K562 (cell line): ENCODE data around the gene MRPL10. TPM values are rescaled to one million over a fixed set of nuclear protein-coding genes. Genes with fewer than 3 reads are reported as not detected.
A peak's percentile ranks its signal among the peaks of the same experiment; 100 is the strongest.

ENCODE experiments used
- BMI1 ChIP-seq: fragments of 150-350 bp; IDR thresholded peaks from 2 replicates; pipeline ENCODE4 v1.6.1; 2014; ENCODE audit warnings: low read length
- ELF4 ChIP-seq: fragments of 450-650 bp; formaldehyde crosslinking; IDR thresholded peaks from 2 replicates; pipeline ENCODE4 v1.4.0; 2022; ENCODE audit warnings: missing genetic modification characterization
- HNRNPLL ChIP-seq: fragments of 200-400 bp; formaldehyde crosslinking; IDR thresholded peaks from 2 replicates; pipeline ENCODE4 v1.6.1; 2017; ENCODE audit warnings: low read length, low read depth, mild to moderate bottlenecking; ENCODE audit not compliant: poor library complexity, severe bottlenecking
- ZNF174 ChIP-seq: fragments of 250-450 bp; sonication (Bioruptor Pico); IDR thresholded peaks from 2 replicates; pipeline ENCODE4 v1.4.0; 2020; ENCODE audit warnings: mild to moderate bottlenecking
- ZNF436 ChIP-seq: fragments of 250-450, 450-650 bp; sonication (Bioruptor Pico); formaldehyde crosslinking; IDR thresholded peaks from 2 replicates; pipeline ENCODE4 v1.7.0; 2020; ENCODE audit warnings: mild to moderate bottlenecking
- polyA plus RNA-seq, 8 experiments: library from polyadenylated mRNA; depleted of rRNA in 4 of 8; stranded (reverse) in 5 of 8; unstranded in 3 of 8; fragments of >200 nt; fragmentation: Nextera tagmentation in 2 of 8; fragmentation: Illumina TruSeq in 1 of 8; extraction: Ambion mirVana in 2 of 8; extraction: Trizol in 1 of 8; gene quantifications; 2 replicates each; pipeline versions ENCODE4 v1.2.1 to v1.2.3, GENCODE V29; 2011 to 2014; ENCODE audit warnings: inconsistent platforms in 1 of 8, missing spikeins in 1 of 8
- total RNA-seq, 7 experiments: library from RNA; depleted of rRNA in 6 of 7; stranded (reverse); fragments of >200 nt in 6 of 7; fragmentation: Illumina TruSeq in 2 of 7; extraction: Trizol in 2 of 7; gene quantifications; 2 replicates each; pipeline versions ENCODE4 v1.2.1 to v1.2.3, GENCODE V29; 2011 to 2021; ENCODE audit warnings: low replicate concordance in 1 of 7
- TF ChIP-seq, protein P1 (sequence below): fragments of 450-650 bp; formaldehyde crosslinking; IDR thresholded peaks from 2 replicates; pipeline ENCODE4 v1.4.0; 2020; ENCODE audit warnings: mild to moderate bottlenecking, moderate library complexity
- TF ChIP-seq, protein P2 (sequence below): sonication (generic); formaldehyde crosslinking; IDR thresholded peaks from 2 replicates; pipeline ENCODE4 v1.8.1; 2023; ENCODE audit warnings: mild to moderate bottlenecking, missing genetic modification reagents, moderate library complexity
- TF ChIP-seq, protein P3 (sequence below): sonication (generic); formaldehyde crosslinking; IDR thresholded peaks from 2 replicates; pipeline ENCODE4 v1.8.1; 2023; ENCODE audit warnings: missing genetic modification reagents, mild to moderate bottlenecking, borderline replicate concordance
- TF ChIP-seq, protein P4 (sequence below): fragments of 250-450 bp; sonication (Bioruptor Pico); IDR thresholded peaks from 2 replicates; pipeline ENCODE4 v1.4.0; 2020
- TF ChIP-seq, protein P5 (sequence below): fragments of 250-450 bp; sonication (Bioruptor Pico); IDR thresholded peaks from 2 replicates; pipeline ENCODE4 v1.5.0; 2021

MRPL10 gene
- total and polyA plus RNA-seq, 9 of the 15 experiments (the other 6 are each of a cell fraction or from before 2014, with no cell fraction given) = 27.8 to 105 (median 67.3) TPM

DNA sequence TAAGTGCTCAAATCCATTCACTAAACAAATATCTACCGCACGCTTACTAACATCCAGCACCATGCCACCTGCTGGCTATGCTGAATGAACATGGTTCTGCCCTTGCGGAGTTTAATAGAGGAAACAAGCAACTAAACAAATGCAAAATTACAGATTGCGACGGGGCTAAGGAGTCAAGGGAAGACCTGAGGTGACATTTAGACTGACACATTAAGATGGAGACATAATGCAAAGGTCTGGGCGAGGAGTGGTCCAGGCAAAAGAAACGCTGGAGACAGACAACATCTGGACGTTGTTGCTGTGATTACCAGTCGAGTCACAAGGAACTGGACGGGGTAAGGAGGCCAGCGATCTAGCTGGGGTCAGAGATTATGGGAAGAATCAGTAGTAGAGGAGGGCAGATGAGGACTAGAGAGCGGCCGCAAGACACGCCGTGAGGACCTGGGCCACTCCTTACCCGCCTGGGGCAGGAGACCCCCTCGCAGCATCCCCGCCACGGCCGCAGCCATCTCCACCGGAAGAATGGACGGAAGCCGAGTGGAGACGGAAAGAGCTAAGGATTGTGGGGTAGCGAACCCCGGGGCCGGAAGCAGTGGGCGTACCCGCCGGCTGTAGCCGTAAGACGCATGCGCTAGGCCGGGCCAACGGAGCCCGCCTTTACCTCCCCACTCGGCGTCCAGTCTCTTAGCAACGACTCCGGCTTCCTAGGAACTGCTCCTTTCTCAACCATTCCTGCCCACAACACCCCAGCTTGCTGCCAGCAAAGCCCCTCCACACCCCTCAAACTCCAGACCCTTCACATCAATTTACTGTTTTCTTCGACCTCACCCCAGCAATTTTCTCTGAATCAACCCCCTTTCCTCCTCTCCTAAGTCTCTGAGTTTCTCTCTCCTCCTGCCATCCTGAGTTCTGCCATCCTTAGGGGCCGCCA lies at the start of gene MRPL10, which contains the start of gene LRRC46 (continued):
- TF ChIP-seq, protein P1, sequence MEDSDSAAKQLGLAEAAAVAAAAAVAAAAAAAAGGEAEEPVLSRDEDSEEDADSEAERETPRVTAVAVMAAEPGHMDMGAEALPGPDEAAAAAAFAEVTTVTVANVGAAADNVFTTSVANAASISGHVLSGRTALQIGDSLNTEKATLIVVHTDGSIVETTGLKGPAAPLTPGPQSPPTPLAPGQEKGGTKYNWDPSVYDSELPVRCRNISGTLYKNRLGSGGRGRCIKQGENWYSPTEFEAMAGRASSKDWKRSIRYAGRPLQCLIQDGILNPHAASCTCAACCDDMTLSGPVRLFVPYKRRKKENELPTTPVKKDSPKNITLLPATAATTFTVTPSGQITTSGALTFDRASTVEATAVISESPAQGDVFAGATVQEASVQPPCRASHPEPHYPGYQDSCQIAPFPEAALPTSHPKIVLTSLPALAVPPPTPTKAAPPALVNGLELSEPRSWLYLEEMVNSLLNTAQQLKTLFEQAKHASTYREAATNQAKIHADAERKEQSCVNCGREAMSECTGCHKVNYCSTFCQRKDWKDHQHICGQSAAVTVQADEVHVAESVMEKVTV (CRISPR knock-in tag) = no peak
- TF ChIP-seq, protein P2, sequence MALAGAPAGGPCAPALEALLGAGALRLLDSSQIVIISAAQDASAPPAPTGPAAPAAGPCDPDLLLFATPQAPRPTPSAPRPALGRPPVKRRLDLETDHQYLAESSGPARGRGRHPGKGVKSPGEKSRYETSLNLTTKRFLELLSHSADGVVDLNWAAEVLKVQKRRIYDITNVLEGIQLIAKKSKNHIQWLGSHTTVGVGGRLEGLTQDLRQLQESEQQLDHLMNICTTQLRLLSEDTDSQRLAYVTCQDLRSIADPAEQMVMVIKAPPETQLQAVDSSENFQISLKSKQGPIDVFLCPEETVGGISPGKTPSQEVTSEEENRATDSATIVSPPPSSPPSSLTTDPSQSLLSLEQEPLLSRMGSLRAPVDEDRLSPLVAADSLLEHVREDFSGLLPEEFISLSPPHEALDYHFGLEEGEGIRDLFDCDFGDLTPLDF (CRISPR knock-in tag) = peak; percentile 40; the same call in 1 of the 2 replicates
- TF ChIP-seq ZNF436 (no peak), ZNF174 (CRISPR knock-in tag) (no peak), ELF4 (peak; percentile 4; the same call in 1 of the 2 replicates), HNRNPLL (peak; percentile 67), BMI1 (peak; percentile 71)
- TF ChIP-seq, protein P3, sequence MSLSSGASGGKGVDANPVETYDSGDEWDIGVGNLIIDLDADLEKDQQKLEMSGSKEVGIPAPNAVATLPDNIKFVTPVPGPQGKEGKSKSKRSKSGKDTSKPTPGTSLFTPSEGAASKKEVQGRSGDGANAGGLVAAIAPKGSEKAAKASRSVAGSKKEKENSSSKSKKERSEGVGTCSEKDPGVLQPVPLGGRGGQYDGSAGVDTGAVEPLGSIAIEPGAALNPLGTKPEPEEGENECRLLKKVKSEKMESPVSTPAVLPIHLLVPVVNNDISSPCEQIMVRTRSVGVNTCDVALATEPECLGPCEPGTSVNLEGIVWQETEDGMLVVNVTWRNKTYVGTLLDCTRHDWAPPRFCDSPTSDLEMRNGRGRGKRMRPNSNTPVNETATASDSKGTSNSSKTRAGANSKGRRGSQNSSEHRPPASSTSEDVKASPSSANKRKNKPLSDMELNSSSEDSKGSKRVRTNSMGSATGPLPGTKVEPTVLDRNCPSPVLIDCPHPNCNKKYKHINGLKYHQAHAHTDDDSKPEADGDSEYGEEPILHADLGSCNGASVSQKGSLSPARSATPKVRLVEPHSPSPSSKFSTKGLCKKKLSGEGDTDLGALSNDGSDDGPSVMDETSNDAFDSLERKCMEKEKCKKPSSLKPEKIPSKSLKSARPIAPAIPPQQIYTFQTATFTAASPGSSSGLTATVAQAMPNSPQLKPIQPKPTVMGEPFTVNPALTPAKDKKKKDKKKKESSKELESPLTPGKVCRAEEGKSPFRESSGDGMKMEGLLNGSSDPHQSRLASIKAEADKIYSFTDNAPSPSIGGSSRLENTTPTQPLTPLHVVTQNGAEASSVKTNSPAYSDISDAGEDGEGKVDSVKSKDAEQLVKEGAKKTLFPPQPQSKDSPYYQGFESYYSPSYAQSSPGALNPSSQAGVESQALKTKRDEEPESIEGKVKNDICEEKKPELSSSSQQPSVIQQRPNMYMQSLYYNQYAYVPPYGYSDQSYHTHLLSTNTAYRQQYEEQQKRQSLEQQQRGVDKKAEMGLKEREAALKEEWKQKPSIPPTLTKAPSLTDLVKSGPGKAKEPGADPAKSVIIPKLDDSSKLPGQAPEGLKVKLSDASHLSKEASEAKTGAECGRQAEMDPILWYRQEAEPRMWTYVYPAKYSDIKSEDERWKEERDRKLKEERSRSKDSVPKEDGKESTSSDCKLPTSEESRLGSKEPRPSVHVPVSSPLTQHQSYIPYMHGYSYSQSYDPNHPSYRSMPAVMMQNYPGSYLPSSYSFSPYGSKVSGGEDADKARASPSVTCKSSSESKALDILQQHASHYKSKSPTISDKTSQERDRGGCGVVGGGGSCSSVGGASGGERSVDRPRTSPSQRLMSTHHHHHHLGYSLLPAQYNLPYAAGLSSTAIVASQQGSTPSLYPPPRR = no peak
- TF ChIP-seq, protein P4, sequence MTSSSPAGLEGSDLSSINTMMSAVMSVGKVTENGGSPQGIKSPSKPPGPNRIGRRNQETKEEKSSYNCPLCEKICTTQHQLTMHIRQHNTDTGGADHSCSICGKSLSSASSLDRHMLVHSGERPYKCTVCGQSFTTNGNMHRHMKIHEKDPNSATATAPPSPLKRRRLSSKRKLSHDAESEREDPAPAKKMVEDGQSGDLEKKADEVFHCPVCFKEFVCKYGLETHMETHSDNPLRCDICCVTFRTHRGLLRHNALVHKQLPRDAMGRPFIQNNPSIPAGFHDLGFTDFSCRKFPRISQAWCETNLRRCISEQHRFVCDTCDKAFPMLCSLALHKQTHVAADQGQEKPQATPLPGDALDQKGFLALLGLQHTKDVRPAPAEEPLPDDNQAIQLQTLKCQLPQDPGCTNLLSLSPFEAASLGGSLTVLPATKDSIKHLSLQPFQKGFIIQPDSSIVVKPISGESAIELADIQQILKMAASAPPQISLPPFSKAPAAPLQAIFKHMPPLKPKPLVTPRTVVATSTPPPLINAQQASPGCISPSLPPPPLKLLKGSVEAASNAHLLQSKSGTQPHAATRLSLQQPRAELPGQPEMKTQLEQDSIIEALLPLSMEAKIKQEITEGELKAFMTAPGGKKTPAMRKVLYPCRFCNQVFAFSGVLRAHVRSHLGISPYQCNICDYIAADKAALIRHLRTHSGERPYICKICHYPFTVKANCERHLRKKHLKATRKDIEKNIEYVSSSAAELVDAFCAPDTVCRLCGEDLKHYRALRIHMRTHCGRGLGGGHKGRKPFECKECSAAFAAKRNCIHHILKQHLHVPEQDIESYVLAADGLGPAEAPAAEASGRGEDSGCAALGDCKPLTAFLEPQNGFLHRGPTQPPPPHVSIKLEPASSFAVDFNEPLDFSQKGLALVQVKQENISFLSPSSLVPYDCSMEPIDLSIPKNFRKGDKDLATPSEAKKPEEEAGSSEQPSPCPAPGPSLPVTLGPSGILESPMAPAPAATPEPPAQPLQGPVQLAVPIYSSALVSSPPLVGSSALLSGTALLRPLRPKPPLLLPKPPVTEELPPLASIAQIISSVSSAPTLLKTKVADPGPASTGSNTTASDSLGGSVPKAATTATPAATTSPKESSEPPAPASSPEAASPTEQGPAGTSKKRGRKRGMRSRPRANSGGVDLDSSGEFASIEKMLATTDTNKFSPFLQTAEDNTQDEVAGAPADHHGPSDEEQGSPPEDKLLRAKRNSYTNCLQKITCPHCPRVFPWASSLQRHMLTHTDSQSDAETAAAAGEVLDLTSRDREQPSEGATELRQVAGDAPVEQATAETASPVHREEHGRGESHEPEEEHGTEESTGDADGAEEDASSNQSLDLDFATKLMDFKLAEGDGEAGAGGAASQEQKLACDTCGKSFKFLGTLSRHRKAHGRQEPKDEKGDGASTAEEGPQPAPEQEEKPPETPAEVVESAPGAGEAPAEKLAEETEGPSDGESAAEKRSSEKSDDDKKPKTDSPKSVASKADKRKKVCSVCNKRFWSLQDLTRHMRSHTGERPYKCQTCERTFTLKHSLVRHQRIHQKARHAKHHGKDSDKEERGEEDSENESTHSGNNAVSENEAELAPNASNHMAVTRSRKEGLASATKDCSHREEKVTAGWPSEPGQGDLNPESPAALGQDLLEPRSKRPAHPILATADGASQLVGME (CRISPR knock-in tag) = no peak; the same call in 1 of the 2 replicates
- TF ChIP-seq, protein P5, sequence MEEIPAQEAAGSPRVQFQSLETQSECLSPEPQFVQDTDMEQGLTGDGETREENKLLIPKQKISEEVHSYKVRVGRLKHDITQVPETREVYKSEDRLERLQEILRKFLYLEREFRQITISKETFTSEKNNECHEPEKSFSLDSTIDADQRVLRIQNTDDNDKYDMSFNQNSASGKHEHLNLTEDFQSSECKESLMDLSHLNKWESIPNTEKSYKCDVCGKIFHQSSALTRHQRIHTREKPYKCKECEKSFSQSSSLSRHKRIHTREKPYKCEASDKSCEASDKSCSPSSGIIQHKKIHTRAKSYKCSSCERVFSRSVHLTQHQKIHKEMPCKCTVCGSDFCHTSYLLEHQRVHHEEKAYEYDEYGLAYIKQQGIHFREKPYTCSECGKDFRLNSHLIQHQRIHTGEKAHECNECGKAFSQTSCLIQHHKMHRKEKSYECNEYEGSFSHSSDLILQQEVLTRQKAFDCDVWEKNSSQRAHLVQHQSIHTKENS (CRISPR knock-in tag) = no peak
